ENCODE measurements around the gene COLGALT1.

DNA sequence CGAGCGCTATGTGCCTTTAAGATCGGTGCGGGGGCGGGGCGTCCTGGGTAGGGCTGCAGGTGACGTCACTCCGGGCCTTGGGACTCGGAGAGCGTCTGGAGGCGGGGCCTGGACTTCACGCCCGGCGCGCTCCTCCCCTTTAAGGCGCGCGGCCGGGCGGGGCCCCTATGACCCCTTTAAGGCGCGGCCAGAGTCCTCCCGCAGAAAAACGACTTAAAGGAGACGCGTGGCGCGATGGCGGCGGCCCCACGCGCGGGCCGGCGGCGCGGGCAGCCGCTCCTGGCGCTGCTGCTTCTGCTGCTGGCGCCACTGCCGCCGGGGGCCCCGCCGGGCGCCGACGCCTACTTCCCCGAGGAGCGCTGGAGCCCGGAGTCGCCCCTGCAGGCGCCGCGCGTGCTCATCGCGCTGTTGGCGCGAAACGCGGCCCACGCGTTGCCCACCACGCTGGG lies at the start of gene COLGALT1:
- TF ChIP-seq SUZ12 (IDR thresholded peaks at IDR 0.05; ENCODE audit: extremely low read depth, insufficient read depth, insufficient read length) (no peak), YY1 (IDR thresholded peaks at IDR 0.05; ENCODE audit: insufficient read depth, insufficient read length) (no peak), ZNF274 (IDR thresholded peaks at IDR 0.05; ENCODE audit: low read depth, low read length) (no peak)

All from NT2/D1 (cell line).